ENCODE data around the gene IL22RA1.

The IL22RA1 gene

DNA sequence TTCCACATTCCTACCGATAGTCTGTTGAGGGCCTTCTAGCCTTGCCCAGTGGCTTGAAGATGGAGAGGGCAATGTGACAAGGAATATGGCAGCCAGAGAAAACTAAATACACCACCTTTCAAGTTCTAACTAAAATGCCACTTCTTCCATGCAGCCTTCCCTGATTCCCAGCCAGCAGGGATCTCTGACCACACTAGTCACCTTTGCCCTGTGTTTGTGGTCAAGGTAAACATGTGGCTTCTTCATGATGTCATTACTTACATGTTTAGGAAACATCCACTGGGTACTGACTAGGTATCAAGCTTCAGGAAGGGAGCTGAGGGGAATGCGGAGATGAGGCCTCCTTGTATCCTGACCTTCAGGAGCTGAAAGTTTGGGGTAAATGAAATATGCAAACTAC lies 22.6 kb upstream of the IL22RA1 start:
- DNase-seq = no peak

DNA sequence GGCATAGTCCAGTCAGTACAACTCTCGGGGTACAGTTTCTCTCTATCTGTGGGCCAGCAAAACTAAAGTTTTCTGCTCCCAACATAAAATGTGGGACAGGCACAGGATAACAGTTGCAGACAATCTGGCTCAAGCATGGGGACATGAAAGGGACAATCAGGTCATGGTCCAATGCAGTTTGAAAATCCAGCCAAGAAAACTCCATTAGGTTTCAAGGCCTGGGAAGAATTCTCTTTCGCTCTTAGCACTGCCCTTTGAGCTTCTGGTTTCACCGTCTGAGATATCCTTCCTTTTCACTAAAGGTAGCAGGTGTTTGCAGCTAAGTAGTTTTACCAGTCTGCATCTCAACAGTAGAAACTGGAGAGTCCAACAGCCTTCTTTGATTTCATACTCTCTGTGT lies 21.1 kb upstream of the IL22RA1 start:
- no peak for DNase-seq

DNA sequence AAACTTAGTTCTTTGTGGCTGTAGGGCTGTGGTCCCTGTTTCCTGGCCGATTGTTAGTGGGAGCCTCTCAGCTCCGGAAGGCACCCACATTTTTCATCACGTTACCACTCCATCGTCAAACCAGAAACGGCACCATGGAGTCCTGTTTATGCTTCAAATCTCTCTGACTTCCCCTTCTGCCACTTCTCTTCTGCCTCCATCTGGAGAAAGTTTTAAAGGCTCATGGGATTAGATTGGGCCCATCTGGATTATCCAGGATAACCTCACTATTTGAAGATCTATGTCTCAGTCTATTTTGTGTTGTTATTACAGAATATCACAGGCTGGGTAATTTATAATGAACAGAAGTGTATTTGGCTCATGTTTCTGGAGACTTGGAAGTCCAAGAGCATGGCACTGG lies 19.3 kb upstream of the IL22RA1 start:
- no peak for DNase-seq

DNA sequence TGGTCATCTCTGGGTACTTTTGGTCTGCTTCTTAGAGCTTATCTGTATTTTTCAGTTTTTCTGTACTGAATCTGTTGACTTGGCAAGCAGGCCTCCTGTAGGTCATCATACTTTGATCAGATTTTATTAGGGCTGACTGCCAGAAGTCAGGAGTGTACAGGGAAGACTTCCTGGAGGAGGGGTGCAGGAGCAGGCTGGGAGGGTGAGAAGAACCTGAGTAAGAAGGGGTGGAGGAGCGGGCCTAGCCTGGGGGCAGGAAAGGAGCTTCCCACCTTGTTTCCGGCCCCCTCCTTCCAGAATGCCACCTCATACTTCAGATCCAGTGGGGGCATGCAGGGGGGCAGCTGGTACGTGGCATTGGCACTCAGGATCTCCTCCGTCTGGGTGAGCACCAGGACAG lies 18.3 kb upstream of the IL22RA1 start:
- DNase-seq = no peak

DNA sequence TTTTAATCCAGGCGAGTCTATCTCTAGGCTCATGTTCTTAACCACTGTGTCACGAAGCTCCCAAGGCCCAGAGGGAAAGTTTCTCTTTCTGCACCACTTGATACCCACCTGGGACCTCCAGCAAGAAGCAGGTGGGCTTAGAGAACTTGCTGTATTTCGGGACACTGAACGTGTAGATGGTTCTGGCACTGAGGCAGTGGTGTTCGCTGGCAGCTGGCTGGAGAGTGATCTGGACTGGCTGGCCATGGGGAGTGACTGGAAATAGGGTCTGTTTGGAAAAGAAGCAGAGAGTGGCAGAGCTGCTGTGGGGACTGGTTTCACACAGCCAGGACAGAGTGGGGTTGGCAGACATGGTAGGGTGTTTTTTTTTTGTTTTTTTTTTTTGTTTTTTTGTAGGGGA lies 16.4 kb upstream of the IL22RA1 start:
- no peak for DNase-seq

DNA sequence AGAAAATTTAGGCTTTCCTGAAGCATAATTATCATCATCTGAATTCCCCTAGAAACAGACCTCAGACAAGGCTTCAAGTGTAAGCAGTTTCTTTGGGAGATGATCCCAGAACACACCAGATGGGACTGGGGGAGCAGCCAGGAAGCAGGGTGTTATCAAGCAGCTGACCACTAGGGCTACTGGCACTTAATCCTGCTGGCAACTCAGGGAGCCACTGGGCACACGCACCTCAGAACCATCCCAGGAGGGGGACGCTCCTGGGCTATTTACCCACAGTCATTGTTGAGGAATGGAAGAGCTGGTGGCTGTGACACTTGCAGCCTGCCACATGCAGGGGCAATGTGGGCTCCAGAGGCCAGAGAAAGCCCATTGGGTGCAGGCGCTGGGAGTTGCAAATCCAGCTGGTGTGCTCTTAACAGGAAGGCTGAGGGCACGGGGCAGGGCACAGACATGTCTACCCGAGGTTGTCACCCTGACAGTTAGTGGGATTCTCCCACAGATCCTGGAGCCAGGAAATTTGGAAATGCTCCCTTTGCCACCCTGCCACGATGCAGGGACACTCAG lies 15.1 kb upstream of the IL22RA1 start:
- no peak for DNase-seq

DNA sequence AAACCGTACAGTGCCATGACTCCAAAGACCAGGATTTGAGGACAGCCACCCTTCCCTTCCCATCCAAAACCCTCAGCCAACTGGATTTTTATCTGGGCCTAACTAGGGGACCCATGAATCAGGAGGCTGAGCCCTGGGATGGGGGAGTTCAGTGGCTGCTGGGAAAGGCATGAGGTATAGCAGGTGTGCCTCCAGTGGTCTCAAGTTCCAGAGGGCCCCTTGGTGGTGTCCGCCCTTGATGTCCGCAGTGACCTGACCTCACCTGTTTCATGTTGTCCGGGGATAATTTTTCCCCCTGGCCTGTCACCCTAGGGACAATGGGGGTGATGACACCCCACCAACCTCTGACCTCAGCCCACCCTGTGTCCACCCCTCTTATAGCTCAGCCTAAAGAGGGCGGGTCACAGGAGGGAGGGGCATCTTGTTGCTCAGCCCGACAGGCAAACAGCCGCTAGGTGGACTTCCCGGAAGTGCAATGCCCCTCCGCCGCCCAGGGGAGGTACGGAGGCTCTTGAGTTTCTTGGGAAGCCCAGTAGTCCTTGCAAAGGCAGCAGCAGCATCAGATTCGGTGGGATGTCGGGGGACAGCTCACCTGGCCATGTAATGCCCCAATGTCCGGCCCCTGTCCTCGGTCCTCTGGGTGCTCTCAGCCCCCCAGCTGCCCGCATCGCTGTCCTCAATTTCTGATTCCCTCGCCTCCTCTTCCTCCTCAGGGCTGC lies 13.8 kb upstream of the IL22RA1 start:
- no peak for DNase-seq

DNA sequence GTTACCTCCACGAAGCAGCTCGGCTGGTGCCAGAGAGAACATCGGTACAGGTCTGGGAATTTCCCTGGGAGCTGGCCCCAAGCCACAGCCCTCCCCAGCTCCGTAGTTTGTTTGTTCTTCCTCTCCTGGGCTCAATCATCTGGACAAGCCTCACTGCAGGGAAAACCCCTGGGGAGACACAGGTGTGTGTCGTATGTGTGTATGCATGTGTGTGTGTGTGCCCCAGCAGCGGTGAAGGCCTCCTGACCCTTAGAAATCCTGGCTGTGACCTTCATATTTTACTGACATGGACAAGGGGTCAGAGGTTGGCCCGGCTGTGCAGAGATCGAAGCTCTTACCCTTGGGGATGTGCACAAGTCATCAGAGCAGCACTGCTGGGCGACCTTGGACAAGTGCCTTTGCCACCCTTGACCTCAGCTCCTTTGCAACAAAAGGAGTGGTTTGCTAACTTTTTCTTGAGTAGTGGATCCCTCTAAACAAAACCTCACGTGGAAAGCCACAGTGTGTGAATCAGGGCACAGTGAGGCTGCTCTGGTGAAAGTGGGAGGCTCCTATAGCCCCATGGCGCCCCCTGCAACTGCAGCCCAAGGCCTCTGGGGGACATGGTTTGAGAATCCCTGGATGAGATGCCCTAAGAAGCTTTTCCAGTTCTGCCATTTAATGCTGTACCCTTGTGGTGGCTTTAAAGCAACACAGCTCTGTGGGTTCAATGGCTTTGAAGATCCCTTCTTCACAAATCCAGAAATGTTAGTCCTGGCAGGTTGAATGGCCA lies 12.3 kb upstream of the IL22RA1 start:
- DNase-seq = no peak

DNA sequence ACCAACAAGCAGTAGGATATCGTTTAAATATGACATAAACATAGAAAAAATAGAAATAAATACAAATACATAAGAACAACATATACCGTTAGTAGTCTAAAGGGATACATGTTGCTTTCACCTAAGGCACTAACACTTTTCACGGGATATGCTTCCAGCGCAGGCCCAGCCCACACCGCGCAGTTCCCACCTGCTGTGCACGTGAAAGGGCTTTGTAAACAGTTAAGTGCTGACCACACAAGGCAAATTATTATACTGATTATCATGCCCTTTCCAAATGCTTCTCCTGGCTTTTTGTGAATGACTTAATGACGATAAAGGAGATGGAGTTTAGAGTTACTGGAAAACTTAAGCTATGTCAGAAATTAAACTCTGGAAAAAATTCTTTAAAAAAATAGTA lies 11.3 kb upstream of the IL22RA1 start:
- no peak for DNase-seq

DNA sequence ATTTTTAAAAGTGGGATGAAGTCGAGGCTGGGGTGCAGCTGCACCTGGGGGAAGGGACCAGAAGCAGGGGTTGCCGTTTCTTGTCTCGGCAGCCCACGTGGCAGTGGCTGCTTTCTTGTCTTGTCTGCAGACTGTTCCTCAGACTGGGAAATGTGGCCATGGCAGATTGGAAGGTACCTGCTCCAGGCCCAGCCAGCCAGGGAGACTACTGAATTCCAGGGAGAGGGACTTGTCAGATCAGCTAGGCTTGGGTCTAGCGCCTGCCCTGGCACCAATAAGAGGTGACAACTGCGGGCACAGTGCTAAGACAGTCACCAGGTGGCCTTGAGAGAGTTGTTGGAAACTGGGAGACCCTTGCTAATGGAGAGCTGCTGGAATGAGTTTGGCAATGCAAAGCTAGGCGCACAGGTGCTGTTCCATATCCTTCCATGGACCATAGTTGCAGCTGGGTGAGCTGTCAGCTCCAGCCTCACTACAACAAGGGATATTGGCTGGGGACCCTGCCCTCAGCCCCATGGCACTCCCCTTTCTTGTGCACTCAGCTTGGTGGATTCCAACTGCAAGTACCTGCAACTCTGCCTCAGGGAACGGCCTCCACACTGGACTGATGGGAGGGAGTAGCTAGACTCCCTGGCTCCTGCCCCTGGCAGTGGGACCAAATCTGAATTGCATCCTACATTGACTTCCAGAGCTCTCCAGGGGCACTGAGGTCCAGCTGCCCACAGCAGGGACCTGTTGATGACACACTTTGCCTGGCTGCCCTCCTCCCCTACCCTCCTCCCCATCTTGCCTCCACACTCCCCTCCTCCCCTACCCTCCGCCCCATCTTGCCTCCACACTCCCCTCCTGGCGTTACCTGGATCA lies 9.9 kb upstream of the IL22RA1 start:
- DNase-seq = no peak

DNA sequence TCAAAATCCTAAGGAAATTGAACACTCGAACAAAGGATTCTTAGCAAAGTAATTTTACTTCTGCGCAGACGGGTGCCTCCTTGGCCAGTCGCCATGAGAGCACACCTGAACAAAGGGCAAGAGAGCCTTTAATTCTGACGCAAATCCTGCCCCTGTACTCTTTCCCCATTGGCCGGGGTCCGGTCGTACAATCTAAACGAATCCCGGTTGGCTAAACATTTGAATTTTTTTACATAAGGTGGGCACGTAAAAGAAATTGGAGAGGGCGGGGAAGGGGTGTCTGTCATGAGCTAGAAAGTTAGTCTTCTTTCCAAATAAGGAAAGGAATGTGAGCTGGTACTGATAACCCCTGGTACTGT lies 8.2 kb upstream of the IL22RA1 start:
- DNase-seq = peak; percentile 97

DNA sequence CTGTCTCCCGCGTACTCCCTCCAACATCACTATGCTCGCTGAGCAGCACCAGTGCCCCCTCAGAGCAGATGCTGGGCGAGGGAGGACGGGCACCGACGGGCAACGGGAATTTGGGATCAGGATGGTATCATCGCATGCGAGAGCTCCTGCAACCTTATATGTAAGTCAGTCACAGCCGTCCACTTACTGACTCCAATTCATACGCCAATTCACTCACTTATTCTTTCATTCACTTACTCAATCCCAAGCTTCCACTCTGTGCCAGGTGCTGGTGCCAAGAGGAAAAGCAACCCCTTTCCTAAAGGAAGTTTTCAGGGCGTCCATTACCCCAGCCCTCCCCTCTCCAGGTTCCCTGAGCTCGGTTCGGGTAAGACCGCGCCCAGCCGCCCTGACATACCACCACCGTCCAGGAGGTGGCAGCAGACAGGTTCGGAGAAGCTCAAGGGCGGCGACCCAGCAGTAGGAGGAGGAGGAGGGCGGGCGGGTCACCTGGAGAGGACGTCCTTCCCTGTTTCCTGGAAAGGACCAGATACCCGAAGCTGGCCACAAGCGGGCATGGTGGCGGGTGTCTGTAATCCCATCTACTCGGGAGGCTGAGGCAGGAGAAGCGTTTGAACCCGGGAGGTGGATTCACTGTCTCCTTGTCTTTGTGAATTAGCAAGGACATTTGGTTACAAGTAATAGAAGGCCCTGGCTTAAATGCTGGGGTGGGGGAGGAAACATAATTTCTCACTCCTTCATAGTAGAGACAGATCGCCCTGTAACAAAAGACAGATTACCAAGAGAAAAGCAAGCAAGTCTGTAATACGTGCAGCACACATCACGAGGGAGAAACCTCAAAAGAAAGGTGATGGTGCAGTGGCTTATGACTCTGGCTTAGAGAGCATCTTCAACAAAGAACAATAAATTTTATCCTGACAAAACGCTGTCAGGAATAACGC lies 7.6 kb upstream of the IL22RA1 start:
- DNase-seq = peak; percentile 90

DNA sequence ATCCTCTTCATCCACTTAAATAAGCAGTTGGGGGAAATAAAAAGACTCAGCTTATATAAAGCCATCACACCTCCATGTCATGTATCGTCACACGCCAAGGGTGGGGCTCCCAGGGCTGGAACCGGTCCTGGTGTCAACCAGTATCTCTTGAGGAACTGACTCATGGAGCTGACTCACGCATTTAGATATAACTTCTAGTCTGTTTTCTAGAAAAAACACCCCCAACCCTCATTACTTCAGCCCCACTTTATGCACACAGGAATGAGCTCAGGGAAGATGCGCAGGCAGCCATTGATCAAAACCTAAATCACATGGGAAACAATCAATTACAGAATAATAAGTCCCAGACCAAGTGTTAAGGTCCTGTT lies 6.9 kb upstream of the IL22RA1 start:
- DNase-seq = no peak

DNA sequence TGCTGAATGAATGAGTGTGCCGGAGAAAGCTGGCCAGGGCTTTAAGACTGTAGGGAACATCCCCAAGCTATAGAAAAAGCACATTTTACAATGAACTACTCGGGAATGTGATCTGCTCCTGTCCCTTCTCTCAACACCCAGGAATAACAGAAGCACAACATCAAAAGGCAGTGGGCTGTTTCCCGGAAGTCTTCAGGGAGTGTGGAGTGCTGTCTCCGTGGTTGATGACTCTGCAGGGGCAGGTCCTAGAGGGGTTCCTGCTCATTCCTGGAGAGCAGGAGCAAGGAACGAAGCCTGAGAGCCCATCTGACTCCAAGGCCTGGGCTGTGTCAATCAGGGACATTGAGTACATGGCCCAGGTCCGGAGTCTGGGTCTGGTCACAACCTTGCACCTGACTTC lies 4.9 kb upstream of the IL22RA1 start:
- DNase-seq = no peak

DNA sequence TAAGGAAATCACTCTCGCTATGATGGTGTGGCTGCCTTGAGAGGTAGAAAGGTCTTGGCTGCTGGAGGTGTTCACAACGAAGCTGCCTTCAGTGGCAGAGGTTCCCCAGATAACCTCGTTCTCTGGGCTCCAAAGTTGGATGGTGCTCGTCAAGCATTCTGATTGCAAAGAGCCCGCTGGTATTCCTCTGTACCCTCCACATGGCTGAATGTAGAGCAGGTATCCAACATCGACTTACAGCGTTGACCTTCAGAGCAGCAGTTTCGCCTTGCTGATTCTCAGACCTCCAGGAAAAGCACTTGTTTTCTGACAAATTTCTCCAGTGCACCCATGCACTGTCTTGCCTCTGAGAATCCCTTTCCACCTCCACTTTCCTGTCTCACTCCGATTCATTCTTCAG lies 4.3 kb upstream of the IL22RA1 start:
- no peak for DNase-seq

DNA sequence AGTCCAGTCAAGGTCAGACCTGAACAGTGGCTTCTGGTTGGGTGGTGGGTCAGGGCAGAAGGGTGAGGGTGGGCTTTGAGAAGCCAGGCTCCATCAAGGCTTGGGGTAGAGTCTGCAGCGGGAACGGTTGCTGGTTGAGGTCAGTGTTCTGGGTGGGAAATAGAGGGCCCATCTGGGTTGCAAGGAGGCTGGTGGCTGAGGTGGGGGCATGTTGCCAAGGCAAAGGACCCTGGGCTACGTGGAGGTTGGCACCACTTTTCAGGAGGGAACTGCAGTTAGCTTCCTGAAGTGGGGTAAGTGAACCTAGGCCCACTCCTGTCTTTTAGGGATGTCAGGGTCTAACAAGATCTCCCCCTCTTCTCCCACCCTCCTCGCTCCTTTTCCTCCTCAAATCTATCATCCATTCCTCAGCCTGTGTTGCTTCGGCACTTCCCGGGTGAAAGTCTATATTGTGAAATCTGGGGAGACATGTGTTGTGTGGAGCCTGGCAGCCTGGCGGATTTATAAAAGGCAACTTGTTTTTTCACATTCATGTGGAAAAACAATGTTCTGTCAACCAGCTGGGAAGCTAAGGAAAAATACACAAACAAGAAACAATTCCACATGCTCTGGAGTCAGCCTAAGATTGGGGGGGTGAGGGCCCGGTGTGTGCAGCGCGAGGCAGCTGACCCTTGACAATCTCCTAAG lies 1.5 kb downstream of the IL22RA1 start:
- DNase-seq = no peak

DNA sequence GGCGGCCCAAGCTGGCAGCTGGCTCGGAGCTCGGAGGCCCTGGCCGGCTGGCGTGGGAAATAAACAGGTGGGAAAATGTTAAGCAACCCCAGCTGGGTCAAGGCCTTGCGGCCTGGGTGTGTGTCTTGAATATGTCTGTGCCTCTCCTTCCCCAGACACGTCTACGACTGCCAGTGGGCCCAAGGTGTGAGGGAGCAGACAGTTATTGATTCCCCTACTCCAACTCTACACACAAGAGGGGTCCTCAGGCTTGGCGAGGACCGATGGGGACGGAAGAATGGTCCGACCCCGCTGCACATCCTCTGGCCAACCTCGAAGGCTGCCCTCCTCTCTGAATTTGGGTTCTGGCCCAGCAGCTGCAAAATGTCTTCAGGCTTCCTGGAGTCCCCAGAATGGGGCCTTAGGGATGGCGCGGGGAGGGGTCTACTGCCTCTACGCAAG lies 2.2 kb downstream of the IL22RA1 start:
- no peak for DNase-seq

DNA sequence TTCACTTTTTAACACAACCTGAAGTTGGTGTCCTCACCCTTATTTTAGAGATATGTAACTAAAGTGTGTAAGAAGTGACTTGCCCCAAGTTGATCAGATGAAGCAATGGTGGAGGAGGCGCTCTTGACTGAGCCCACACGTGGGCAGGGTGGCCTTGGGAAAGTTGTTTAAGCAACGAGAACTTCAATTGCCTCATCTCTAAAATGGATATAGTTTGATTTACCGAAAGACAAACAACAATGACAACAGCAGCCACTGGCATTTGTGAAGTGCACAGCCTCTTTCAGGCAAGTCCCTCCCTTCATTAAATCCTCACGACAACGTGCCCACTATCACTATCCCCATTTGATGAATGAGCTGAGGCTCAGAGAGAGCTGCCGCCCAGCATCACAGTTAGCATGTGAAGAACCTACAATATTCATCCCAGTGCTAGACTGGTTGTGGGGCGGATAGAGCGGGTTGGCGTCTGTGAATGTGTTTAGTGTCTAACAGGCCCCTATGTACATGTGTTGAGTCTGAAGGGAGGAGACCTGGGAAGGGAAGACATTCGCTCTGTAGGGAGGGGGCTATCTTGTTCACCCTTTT lies 3.0 kb downstream of the IL22RA1 start:
- no peak for DNase-seq

DNA sequence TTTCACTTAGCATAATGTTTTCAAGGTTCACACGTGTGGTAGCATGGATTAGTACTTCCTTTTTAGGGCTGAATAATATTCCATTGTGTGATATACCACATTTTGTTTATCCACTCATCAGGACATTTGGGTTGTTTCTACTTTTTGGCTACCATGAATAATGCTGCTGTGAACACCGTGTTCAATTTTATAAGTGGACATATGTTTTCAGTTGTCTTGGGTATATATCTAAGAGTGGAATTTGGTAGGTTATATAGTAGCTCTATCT lies 3.8 kb downstream of the IL22RA1 start:
- DNase-seq = no peak

DNA sequence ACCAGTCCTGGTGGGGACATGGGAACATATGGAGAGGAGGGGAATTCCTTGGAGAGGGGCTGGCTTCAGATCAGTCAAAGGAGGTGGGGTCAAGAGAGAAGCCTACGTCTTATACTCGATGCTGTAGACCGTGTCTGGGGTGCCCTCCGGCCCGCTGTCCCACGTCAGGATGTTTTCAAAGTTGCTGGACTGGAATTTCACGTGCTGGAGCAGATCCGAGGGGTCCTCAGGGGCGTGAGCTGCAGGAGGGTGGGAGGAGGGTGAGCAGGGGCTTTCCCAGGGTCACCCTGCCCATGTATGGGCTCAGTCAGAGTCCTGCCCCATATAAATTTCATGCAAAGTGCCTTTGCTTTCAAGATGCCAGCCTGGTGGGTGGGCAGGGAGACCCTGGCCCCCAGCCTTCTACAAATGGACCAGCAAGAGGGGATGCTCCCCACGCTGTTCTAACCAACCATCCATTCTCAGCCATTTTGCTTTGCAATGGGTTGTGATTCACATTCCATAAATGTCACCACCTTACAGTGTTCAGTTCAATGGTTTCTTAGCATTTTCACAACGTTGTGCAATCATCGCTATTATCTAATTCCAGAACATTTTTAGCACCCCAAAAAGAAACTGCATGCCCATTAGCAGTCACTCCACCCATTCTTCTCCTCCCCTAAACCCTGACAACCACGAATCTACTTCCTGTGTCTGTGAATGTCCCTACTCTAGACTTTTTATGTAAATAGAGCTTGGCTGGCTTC lies 4.3 kb downstream of the IL22RA1 start:
- no peak for DNase-seq

All from NCI-H1105 (cell line).